GM12865 (cell line): Measurements from ENCODE around the gene COPG1.
"Not testable (repeated sequence)": the region's sequence is repeated elsewhere in the genome, so short reads cannot be mapped to it uniquely, and the experiment has no call there.

Experiments used
- DNase-seq: peaks from one replicate; pipeline ENCODE4 v3.0.0; 2010; ENCODE audit warnings: low read depth
- H3K4me3 ChIP-seq: 2 replicates; pipeline ENCODE4 v1.5.1; 2011; ENCODE audit warnings: mild to moderate bottlenecking, low read depth, low read length, control low read depth
- TF ChIP-seq, protein P1 (sequence below): IDR thresholded peaks from 2 replicates; pipeline ENCODE4 v1.5.1; 2011; ENCODE audit warnings: low read length, control low read depth, low read depth, inconsistent platforms; ENCODE audit not compliant: insufficient read depth; ENCODE audit errors: missing control alignments

COPG1 gene

DNA sequence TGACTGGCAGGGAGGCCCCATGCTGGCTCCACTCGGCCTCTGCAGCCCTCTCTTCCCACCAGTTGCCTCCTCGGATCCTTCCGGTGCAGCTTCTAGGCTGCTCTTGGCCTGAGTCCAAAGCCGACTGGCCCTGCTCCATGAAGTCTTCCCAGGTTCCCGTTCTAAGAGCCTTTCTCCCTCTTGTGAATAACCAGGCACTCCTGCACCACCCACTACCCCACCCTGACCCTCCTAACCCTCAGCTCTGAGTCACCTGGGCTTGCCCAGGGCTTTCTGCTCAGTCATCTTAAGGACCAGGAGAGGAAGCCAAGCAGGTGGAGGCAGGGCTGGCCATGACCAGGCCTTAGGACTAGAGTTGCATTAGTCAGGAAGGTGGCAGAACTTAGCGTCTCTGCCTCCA is 37.6 kb upstream of the COPG1 start:
- DNase-seq, result no peak
- TF ChIP-seq, protein P1, sequence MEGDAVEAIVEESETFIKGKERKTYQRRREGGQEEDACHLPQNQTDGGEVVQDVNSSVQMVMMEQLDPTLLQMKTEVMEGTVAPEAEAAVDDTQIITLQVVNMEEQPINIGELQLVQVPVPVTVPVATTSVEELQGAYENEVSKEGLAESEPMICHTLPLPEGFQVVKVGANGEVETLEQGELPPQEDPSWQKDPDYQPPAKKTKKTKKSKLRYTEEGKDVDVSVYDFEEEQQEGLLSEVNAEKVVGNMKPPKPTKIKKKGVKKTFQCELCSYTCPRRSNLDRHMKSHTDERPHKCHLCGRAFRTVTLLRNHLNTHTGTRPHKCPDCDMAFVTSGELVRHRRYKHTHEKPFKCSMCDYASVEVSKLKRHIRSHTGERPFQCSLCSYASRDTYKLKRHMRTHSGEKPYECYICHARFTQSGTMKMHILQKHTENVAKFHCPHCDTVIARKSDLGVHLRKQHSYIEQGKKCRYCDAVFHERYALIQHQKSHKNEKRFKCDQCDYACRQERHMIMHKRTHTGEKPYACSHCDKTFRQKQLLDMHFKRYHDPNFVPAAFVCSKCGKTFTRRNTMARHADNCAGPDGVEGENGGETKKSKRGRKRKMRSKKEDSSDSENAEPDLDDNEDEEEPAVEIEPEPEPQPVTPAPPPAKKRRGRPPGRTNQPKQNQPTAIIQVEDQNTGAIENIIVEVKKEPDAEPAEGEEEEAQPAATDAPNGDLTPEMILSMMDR, result no peak
- H3K4me3 ChIP-seq, result no peak overlapping the region

DNA sequence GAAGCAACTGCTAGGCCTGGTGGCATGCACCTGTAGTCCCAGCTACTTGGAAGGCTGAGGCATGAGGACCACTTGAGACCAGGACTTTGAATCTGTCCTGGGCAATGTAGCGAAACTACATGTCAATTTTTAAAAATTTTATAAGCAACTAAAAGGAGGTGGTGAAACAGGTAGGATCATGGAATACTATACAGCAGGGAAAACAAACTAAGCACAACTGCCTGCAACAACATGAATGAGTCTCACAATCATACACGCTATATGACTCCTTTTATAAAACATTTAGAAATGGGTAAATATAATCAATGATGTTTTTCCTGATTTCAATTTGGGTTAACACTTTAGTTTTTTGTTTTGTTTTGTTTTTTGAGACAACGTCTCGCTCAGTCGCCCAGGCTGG is 36.2 kb upstream of the COPG1 start:
- DNase-seq, result no peak
- TF ChIP-seq, protein P1, result no peak
- H3K4me3 ChIP-seq, result no peak overlapping the region

DNA sequence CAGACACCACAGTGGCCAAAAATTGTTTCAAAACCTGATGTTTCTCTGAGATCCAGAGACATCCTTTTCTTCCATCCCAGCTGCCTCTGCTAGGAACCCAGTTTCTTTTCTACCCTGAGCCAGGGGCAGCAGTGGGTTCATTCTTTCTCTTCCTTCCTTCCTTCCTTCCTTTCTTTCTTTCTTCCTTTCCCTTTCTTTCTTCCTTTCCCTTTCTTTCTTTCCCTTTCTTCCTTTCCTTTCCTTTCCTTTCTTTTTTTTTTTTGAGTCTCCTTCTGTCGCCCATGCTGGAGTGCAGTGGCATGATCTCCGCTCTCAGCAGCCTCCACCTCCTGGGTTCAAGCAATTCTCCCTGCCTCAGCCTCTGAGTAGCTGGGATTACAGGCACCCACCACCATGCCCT is 30.7 kb upstream of the COPG1 start:
- H3K4me3 ChIP-seq, result no peak overlapping the region
- TF ChIP-seq, protein P1, result no peak
- no peak for DNase-seq

DNA sequence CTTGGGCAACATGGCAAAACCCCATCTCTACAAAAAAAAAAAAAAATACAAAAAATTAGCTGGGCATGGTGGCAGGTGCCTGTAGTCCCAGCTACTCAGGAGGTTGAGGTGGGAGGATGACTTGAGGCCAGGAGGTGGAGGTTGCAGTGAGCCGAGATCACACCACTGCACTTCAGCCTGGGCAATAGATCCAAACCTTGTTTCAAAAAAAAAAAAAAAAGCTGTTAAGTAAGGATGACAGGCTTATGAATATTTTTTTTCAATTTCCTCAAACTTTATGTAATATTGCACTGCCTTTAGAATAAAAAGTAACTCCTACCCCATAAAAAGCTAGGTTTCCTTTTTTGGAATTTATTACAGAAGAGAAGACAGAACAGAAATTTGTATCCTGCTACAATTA is 25.0 kb upstream of the COPG1 start:
- DNase-seq, H3K4me3 ChIP-seq: not testable (repeated sequence)

DNA sequence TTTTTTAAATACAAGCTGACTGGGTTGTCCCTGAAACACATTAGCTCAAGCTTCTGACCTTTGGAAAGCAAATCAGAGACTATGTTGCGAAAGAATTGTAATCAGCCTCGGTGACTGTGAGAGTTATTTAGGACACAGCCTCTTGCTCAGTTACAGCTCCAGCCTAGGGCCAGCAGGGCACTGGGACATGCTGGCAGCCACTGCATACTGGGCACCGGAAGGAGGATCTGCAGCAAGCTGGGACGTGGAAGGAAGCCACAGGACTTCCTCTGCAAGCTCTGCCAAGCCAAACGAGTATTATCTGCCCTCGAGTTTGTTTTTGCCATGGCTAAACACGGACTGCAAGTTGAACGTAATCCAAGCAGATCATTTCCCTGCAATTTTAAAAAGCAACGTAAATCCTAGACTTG is 24.4 kb upstream of the COPG1 start:
- TF ChIP-seq, protein P1, result no peak
- no peak for DNase-seq
- H3K4me3 ChIP-seq, result no peak overlapping the region

DNA sequence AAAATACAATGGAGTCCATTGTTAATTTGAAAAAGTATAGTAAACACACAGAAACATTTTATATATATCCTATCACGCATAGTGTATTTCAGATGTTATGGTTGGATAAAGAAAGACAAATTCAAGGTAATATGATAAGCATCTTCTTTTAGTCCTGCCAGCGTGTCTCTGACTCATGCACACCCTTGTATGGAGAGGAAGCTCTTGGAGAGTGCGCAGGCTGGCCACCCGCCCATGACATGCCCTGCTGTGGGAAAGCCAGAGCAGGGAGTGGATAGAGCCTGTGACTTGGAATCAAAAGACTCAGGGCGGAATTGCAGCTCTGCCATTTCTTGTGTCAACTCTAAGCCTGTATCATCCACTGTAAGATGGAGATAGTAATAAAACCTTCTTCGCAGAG is 23.0 kb upstream of the COPG1 start:
- DNase-seq, result no peak
- H3K4me3 ChIP-seq, result no peak overlapping the region
- TF ChIP-seq, protein P1, result no peak

DNA sequence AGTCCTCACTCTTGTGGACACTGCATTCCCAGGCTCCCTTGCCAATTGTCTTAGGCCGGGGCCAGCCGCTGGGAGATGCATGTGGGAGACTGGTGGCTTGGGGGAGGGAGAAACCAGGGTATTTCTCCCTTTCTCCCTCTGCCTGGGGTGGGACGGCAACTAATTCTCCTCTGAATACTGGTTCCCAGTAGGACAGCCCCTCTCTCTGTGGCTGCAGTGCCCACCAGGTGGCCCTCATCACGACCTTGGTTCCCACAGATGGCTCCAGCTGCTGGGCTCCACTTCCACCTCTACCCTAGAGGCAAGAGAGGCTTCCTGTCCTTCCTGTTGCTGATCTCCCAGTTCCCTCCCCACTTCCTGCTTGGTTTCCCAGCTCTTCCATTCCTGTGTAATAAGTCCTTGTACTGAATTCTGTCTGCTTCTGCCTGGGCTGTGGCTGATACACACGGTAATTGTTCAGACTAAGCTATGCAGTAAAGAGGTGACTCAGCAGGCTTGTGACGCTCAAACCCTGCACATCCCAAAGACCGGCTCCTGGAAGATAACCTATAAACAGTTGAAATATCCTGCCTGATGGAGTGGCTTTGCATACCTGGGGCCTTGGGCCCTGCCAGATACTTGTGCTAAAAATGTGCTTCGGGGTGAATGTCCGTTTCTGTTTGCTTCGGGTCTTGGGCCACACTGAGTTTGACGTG is 20.4 kb upstream of the COPG1 start:
- no peak for DNase-seq
- no peak overlapping the region for H3K4me3 ChIP-seq
- TF ChIP-seq, protein P1, result no peak
